Measurements from ENCODE around the gene USP13.
"Not testable (repeated sequence)": the region's sequence is repeated elsewhere in the genome, so short reads cannot be mapped to it uniquely, and the experiment has no call there.

Gene USP13

DNA sequence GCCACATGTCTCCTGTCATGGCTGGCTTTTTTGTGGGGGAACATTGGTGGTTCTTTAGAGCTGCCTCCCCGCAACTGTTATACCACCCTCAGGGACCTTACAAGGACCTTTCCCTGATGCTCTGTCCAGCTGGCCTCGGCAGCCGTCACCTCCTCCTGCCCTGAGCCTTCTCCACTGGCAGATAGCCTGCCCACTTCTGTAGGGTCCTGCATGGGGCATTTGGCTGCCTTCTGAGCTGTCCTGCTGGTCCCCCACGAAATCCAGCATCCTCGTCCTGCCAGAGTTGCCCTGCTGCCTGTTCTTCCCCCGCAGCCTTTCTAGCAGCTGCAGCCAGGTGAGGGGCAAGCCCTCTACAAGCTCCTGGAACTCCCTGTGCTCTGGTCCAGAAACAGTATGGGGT, 86.2 kb downstream of the USP13 start:
- DNase-seq (ENCODE audit: low spot score): no peak

DNA sequence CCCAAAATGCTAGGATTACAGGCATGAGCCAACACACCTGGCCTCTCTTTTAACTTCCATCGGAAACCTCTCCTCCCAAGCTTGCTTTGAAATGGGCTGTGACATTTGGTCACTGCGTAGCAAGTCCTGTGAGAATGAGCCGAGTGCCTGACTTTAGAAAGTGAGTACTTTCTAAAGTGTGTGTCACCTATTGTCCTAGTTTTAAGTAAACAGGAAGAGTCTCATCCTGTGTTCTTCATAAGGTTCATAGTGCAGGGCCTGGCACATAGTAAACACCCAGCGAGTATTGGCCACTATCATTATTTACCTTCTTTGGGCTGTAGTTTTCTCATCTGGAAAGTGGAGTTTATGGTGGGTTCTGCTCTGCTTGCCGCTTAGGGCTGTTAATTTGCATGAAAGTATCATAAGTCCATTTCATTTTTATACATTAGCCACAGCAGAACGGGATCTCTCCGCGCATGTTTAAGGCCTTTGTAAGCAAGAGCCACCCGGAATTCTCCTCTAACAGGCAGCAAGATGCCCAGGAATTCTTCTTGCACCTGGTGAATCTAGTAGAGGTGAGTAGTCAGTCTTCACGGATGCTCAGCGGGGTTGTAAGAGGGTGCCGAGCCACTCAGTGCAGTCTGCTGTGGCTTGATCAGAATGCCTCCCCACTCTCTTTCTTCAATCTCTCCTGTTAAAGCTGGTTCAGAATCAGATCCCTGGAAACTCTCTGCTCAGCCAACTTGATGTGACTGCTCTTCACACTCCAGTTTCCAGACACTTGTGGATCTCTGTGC, 87.2 kb downstream of the USP13 start:
- no peak for DNase-seq (ENCODE audit: low spot score)

GRCh38 chr3:179743913-179744312, 91.1 kb downstream of the USP13 start:
- no peak for DNase-seq (ENCODE audit: low spot score)

DNA sequence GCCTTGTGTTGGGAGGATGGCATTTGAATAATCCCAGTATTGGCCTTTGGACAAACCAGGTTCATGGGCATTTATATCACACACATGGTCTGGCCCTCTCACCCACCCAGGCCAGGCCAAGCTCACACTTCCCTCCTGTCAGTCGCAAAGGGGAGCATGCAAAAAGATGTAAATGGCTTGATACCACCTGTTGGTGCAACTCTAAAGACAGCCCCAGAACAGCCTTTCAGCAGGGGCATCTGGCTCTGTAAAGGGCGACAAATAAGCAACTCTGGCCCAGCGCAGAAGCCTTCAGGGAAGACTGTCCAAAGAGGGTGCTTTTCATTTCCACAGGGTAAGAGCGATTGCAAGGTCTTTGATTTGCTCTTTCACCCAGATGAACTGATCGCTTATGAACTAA, 91.8 kb downstream of the USP13 start:
- DNase-seq (ENCODE audit: low spot score): no peak

- DNase-seq (ENCODE audit: low spot score): no peak
These were observed 92.2 kb downstream of the USP13 start for GRCh38 chr3:179745079-179745478.

DNA sequence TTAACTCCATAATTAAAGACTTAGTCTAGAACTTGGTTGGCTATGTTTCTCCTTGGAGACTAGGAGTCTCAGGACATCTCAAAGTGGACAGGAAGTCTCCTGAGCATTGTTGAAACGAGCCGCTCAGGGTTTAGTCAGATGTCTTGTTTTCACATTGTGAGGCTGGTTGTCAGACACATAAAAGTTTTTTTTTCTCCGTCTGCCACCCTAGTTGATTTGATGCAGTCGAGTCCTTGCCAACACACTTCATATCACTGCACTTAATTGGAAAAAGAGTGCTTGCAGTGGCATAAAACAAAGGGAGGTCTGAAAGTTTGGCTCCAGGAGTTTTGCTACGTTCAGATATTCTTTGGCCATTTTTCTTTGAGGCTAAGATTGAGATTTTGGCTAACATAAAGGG, 92.9 kb downstream of the USP13 start:
- no peak for DNase-seq (ENCODE audit: low spot score)

GRCh38 chr3:179750720-179751328, 98.0 kb downstream of the USP13 start:
- DNase-seq (ENCODE audit: low spot score): peak; percentile 46

GRCh38 chr3:179760944-179761343, 108.1 kb downstream of the USP13 start:
- DNase-seq (ENCODE audit: low spot score): no peak

DNA sequence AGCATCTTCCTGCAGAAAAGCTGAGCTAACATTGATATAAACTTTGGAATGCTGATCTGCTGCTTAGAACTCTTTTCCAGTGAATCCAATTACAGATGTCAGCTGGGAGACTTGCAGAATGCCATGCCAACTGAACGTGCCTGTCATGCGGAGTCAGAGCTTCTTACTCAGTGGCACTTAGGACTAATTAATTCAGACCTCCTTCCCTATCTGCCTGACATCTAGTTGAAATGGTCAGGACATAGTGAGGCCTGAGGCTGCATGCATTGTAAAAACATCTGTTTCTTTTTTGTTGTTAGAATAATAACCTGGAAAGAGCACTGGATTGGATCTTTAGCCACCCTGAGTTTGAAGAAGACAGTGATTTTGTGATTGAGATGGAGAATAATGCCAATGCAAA, 112.6 kb downstream of the USP13 start:
- DNase-seq (ENCODE audit: low spot score): no peak

DNA sequence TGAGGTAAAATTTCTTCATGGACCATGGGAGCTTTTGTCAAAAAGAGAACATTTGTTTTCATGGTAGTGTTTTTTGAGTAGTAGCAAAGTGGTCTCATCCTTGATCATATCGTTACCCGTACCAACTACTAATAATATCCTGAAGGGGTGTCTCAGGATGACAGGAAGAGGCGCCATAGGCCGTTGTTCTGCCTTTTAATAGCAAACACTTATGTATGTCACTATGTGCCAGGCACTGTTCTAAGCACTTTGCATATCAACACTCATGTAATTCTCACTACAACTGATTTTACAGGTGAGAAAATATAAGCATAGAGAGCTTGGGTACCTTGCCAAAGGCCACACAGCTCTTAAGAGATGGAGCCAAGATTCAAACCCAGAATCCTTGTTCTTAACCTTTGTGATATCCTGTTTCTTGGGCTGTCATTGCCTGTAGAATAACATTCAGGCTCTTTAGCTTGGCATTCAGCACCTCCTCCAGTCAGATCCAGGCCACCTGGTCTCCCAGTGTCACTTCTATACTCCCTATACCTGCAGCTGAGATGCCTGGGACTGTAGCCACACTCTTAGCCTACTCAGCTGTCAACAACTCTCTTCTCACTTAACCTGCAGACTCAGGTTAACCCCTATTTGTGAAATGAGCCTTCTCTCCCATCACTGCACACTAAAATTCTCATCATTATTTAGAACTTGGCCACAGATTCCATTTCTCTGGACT, 113.7 kb downstream of the USP13 start:
- no peak for DNase-seq (ENCODE audit: low spot score)

- peak; percentile 80 for DNase-seq (ENCODE audit: low spot score)
These were observed 115.2 kb downstream of the USP13 start for GRCh38 chr3:179768080-179768479.

DNA sequence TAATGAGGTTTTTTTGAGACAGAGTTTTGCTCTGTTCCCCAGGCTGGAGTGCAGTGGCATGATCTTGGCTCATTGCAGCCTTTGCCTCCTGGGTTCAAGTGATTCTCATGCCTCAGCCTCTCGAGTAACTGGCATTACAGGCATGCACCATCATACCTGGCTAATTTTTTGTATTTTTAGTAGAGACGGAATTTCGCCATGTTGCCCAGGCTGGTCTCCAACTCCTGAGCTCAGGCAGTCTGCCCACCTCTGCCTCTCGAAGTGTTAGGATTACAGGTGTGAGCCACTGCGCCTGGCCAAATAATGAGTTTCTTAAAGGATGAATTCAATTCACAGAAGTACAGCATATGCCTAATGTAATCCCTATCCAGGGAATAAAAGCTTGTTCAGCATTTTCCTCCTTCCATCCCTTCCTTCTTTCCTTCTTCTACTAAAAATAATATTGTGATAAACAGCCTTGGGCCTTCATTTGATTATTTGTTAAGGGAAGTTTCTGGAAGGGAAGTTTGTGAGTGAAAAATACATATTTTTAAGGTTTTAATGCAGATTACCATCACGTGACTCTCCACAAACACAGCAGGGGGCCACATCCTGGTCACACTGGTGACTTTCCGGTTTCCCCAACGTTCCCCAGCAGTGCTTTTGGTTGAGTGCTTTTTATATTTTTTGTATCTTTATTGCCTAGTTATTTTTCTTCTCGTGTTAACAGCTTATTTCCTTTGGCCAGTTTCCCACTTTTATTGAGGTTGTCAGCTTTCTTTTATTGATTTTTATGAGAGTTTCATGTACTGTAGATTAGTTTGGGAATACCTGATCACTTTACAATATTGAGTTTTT, 116.8 kb downstream of the USP13 start:
- no peak for DNase-seq (ENCODE audit: low spot score)

DNA sequence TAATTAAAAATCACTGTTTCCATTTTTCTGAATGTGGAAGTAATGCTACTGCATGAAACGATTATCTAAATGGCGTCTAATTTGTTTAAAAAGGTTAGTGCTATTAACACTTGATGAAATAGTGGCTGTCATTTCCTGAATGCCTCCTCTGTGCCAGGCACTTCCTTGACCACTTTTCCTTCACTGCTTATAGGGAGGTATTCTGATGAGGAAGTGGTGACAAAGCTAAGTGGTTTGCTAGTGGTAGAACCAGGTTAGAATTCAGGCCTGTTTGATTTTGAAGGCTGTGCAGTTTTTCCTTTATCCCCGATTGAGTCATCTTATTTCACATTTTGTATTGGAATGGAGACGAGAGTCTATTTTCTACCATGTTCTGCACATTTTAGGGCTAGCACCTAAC, 119.0 kb downstream of the USP13 start:
- no peak for DNase-seq (ENCODE audit: low spot score)

DNA sequence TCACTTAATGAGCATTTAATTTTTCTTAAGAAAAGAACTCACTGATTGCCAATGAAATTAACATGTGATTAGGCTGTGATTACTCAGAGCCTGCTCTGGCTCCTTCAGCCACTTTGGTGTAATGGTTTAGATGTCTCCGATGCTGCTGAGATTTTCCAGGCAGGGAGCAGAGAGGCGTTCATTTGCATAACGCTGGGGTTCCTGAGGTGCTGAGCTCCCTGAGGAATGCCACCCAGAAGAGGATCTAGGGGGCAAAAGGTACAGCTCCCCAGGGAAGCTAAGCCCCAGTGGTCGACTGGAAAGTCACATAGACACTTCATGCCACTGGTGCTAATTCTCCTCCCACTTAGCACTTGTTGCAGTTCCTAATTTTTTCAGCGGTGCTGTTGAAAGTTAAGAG, 119.5 kb downstream of the USP13 start:
- no peak for DNase-seq (ENCODE audit: low spot score)

DNA sequence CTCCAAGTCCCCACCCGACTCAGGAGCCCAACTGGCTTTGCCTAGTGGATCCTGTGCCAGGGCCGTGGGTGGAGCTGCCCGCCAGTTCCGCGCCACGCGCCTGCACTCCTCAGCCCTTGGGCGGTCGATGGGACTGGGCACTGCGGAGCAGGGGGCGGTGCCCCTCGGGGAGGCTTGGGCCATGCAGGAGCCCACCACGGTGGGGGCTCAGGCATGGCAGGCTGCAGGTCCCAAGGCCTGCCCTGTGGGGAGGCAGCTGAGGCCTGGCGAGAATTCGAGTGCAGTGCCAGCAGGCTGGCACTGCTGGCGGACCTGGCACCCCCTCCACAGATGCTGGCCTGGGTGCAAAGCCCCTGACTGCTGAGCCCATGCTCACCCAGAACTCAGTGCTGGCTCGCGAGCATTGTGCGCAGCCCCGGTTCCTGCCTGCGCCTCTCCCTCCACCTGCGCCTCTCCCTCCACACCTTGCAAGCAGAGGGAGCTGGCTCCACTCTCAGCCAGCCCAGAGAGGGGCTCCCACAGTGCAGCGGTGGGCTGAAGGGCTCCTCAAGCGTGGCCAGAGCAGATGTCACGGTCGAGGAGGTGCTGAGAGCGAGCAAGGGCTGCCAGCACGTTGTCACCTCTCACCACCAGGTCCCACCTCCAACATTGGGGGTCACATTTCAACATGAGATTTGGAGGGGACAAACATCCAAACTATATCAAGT, 122.7 kb downstream of the USP13 start:
- DNase-seq (ENCODE audit: low spot score): no peak

DNA sequence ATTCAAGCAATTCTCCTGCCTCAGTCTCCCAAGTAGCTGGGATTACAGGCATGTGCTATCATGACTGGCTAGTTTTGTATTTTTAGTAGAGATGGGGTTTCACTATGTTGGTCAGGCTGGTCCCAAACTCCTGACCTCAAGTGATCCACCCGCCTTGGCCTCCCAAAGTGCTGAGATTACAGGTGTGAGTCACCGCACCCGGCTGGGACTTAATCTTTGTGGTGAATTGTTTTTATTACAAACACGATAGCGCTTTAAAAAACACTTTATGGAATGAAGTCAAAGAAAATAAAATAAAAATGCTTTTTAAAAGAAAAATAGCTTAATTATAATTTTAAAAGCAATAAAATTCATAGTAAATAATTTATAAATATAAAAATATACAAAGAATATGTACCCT, 130.0 kb downstream of the USP13 start:
- not testable (repeated sequence) for DNase-seq (ENCODE audit: low spot score)

DNA sequence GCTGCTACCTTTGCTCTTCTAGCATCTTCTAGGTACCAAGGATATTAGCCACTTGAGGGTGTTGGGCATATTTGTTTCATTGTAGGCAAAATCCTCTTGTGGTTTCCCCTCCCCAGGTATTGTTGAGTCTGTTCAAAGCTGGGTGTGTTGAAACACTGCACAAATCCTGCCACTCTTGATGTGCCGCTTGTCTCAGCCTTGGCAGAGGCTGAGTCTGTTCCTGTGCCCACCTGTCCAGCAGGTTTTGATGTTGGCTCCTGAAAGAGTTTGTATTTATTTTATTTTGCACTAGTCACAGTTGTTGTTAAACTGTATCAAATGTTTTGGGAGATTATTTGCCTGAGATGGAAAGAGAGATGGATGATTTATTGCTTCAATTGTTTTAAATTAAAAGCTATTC, 136.2 kb downstream of the USP13 start:
- no peak for DNase-seq (ENCODE audit: low spot score)

DNA sequence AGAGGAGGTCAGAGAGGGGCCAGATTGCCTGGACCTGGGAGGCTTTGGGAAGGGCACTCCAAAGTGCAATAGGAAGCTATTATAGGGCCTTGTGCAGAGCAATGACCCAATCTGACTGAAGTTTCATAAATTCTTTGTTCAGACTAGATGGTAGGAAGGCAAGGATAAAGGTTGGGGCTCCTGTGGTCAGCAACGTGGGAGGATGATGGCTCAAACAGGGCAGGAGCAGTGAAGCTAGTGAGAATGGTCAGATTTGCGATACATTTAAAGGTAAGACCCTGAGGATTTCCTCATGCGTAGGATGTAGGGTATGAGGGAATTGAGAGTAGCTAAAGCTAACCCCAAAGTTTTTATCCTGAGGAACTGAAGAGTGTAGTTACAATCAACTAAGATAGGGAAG, 139.0 kb downstream of the USP13 start:
- no peak for DNase-seq (ENCODE audit: low spot score)

- DNase-seq (ENCODE audit: low spot score): no peak
These were observed 141.5 kb downstream of the USP13 start for GRCh38 chr3:179794355-179794754.

DNA sequence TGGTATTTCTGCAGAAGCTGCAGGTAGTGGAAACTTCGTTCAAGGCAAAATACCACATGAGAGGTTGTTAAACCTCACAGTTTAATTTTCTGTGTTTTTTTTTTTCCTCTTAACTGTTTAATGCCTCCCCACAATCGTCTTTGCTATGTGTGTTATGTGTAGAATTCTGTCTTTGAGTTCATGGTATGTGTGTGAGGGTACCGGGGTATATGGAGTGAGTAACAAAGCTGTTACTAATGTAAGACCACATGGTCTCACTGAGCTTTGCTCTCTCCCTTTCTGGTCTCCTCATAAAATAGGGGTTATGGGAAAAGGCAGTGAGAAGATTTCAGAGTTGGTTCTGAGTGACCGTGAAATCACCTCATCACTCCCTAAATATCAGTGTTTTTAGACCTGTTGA, 143.6 kb downstream of the USP13 start:
- DNase-seq (ENCODE audit: low spot score): no peak

- DNase-seq (ENCODE audit: low spot score): no peak
These were observed 144.4 kb downstream of the USP13 start for GRCh38 chr3:179797192-179797591.

GRCh38 chr3:179801263-179801662, 148.4 kb downstream of the USP13 start:
- peak; percentile 66 for DNase-seq (ENCODE audit: low spot score)

Measured in AG20443 (cell line).